GM12875 (cell line): ENCODE measurements around the gene ENO4.
A peak's percentile ranks its signal among the peaks of the same experiment; 100 is the strongest.

ENCODE experiments used
- H3K4me3 ChIP-seq: one replicate; pipeline ENCODE4 v1.5.1; 2011; ENCODE audit warnings: low read depth, low read length, control low read depth
- CTCF ChIP-seq: IDR thresholded peaks from 2 replicates; pipeline ENCODE4 v1.5.1; 2011; ENCODE audit warnings: low read depth, mild to moderate bottlenecking, control low read depth, inconsistent platforms, low read length, moderate library complexity, borderline replicate concordance; ENCODE audit not compliant: insufficient read depth

Gene ENO4

GRCh38 chr10:116838143-116838725 is 11.1 kb upstream of the ENO4 start:
- TF ChIP-seq CTCF = no peak
- H3K4me3 ChIP-seq = no peak overlapping the region

- no peak for TF ChIP-seq CTCF
- H3K4me3 ChIP-seq = no peak overlapping the region
These were observed 8.8 kb upstream of the ENO4 start for GRCh38 chr10:116840389-116841075.

- TF ChIP-seq CTCF = no peak
- H3K4me3 ChIP-seq = no peak overlapping the region
These were observed 3.5 kb upstream of the ENO4 start for GRCh38 chr10:116845823-116846222.

- H3K4me3 ChIP-seq = peak overlapping the region; percentile 68
- no peak for TF ChIP-seq CTCF
These were observed 1.0 kb upstream of the ENO4 start for GRCh38 chr10:116848032-116848943.

- no peak for TF ChIP-seq CTCF
- H3K4me3 ChIP-seq = peak overlapping the region; percentile 68
These were observed 403 bp upstream of the ENO4 start for GRCh38 chr10:116848944-116849247.

GRCh38 chr10:116850058-116850611 is 836 bp downstream of the ENO4 start:
- TF ChIP-seq CTCF = no peak
- peak overlapping the region; percentile 68 for H3K4me3 ChIP-seq

GRCh38 chr10:116852246-116852645 is 2.9 kb downstream of the ENO4 start:
- H3K4me3 ChIP-seq = no peak overlapping the region
- TF ChIP-seq CTCF = no peak
